NCI-H2081 treated with DMSO at 0.1 percent for 48 hours (cell line): ENCODE measurements around the gene CTDSP2.
"Not testable (repeated sequence)": the region's sequence is repeated elsewhere in the genome, so short reads cannot be mapped to it uniquely, and the experiment has no call there.

Experiments used
- DNase-seq: peaks from one replicate; lab custom pipeline; 2025; lab: John Stamatoyannopoulos, UW

CTDSP2 gene

DNA sequence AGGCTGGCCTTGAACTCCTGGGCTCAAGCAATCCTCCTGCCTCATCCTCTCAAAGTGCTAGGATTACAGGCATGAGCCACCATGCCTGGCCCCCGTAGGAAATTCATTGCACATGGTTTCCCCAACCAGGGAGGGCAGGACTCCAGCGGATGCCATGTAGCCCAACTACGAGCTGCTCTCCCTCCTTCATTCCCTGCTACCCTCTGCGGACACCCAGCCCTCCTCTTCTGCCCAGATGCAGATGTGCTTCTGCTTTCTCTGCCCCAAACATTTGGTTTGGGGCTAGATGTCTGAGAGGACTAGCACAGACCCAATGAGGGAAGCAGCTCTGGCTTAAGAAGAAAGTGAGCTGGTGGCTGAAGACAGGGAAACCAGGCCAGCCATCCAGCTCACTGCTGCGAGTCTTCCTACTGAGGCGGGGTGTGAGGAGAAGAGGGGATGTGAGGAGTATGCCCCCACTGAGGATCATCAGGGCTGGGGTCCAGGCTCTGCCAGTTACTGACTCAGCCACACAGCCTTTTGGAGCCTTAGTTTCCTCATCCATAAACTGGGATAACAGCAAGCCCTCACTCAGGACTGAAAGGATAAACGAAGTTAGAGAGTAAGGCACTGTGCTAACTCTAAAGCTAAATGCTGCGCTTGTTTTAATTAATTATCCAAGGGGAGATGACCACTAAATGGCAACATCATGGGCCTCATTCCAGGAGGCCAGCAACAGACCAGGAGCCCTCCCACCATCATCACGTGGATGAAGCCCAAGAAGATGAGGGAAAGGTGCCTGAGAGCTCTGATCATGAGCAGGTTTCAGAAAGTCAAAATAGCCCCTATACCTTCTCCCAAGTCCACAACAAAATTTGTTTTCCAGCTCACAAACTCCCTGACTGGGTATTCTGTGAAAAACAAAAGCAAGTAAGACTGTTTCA is 10.9 kb downstream of the CTDSP2 start:
- no peak for DNase-seq

DNA sequence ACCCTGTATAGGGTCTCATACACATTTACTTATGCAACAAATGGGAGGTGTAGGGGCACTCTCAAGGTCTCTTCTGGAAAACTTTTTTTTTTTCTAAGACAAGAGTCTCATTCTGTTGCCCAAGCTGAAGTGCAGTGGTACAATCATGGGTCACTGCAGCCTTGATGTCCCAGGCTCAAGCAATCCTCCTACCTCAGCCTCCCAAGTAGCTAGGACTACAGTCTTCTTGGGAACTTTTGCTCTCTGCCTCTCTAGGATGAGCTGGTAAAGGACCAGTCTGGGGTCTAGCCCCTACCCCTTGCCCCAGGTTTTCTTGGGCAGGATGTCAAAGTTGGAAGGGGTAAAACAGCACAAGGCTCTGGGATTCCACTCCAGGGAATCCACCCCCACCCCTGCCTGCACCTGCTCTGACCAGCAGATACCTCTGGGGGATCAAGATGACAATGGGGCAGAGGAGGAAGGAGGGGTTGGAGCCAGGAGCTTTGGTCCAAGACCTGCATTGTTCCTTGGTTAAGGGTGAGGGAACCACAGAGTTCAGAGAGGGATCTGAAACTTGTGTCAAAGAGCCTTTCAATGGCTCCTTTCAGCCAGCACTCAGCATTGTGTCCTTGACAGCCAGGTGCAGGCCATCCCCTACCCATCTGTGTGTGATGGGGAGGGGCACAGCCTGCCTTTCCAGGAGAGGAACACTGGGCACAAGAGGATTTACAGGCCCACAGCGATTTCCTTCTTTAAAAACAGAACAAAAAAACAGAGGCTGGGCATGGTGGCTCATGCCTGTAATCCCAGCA is 12.2 kb downstream of the CTDSP2 start:
- no peak for DNase-seq

DNA sequence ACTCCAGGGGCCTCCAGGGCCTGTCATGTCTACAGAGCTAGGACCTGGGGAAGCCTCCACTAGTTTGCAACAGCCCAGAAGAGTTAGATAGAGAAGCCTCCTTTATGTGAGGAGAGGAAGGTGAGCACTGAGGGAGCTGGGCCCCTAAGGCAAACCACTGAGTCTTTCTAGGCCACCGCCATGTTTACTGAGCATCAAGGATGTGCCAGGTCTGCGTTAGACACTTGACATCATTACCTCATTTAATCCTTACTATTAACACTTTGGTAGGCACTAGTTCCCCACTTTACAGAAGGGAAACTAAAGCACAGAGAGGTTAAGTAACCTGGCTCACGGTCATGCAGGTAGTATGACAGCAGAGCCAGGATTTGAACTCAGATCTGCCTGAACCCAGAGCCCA is 12.9 kb downstream of the CTDSP2 start:
- DNase-seq = no peak

DNA sequence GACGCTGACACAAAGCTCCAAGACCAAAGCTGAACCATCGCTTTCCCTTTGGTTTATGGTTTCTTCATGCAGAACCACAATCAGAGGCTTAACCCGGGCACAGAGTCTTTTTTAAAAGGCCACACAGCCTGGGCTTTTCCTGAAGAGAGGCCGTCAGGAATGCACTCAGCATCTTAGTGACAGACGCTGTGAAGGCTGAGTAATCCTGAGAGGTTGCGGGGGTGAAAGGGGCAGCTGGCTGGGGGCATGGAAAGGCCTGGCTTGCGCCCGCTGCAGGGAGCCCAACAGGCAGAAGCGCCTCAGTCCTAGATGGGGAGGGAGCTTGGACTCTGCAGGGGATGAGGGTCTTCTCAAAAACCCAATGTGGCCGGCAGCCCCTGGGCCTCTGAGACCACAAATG is 13.6 kb downstream of the CTDSP2 start:
- DNase-seq = no peak

DNA sequence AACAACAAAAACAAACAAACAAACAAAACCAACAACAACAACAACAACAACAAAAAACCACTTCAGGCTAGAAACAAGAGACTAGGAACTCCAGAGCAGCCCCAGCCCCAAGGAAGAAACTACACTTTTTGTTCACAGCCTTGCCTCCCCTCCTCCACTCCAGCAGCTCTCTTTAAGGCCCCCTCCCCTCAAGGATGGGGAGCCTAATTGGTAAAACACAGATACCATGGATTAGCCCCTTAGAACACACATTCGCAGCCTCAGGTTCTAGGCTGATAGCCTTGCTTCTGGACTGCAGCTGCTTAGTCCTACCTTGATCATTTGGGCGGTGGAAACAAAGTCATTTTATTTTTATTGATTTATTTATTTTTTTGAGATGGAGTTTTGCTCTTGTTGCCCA is 16.1 kb downstream of the CTDSP2 start:
- no peak for DNase-seq

DNA sequence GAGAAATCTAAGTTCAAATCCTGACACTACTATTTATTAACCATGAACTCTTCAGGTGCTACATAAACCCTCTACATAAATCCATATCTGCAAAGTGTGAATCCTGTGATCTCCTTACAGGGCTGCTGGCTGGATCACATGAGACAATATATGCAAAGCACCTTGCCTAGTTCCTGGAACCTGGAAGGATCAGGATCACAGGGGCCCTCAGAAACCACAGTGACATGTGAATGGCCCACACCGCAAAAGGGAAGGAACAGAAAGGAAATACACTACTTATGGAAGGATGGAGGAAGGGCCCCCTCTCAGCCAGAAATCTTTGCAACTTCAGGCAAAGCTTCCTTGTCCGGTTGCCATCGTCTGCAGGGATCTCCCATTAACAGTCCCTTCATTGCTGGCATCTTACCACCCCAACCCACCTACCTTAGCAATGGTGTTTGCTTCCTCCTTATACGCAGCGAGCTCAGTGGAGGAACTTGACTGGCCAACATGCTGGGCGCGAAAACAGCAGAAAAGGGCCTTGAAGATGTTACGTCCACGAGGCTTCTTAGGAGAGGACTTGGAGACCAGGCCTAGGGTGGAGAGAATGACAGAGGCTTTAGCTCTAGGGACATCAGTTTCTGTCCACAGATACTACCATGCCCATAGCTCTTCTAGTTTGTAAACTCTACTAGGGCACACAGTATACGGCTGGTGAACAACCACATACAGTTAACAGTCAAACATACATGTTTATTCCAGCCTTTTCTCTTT is 17.3 kb downstream of the CTDSP2 start:
- no peak for DNase-seq

DNA sequence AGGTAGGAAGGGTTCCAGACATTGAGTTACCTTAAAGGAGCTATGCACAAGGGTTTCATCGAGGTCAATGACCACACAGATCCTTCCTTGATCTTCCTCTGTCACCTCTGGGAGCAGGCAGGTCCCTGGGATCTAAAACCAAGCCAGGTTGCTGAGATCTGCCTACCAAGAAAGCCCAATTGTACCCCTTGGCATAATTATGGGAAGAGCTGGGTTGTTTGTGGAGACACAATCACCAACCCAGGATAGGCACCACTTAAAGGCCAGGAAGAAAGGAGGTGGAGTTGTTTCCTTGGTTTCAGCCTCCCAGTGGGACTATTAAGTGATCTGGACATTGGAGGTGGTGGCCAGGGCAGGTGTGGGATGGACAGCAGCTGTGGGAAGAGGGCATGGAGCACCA is 19.6 kb downstream of the CTDSP2 start:
- no peak for DNase-seq

DNA sequence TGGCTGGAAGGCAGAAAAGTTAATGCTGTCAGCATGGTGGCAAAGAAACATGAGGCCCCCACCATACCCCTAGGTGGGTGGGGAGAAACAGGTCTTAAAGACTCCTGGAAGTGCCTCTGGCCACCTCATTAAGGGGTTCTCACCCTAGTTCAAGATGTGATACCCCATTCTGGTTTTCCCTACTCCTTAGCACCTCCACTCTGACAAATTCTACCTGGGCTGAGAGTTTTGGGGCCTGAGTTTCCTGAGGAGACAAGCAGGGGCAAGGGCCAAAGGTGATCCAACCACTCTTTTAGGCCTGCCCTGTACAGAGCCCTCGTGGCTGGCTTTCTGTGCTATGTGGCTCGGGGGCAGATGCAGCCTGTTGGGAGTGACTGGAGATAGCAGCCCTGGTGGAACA is 20.1 kb downstream of the CTDSP2 start:
- no peak for DNase-seq

DNA sequence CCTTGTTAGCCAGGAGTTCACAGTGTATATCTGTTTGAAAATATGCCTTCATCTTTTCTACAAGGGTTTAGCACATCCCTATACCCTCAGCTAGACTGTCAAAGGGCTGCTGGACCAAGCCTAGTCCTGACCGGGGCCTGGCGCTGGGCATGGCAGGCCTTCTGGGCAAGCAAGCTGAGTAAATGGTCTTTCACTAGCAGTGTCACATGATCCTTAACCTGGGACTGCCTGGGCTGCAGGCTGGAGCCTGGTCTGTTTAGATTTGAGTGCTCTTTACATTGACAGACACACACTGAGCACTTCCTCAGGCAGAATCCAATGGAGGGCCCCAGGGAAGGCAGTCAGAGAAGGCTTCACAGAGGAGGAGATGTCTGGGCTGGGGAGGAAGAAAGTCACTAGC is 21.1 kb downstream of the CTDSP2 start:
- no peak for DNase-seq

DNA sequence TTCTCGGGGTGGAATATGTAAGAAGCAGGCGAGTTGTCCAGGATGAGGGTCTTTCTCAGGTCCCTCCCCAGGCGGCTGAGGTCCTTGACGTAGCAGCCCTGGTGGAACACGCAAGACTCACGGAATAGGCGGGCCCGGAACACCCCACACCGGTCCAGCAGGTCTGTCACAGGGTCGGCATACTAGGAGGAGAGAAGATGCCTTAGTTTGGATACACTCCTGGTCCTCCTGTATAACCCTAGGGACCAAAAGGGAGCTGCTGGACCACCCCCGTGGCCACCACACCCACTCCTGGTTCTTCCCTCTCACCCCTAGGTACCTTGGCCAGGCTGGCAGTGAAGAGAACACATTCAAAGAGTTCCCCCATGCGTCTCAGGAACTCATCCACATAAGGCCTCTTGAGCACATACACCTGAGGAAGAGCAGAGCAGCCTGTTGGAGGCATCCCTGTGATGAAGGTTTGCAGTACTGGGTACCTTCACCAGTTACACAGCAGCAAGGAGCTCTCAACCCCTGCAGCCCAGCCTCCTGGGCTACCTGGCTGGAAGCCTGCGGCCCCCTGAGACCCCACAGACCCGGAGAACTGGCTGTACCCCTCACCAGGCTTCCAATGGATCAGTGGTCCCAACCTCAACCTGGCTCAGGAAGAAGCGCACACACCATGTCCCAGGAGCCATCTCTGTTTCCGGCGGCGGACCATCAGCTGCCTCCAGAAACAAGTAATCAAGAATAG is 22.5 kb downstream of the CTDSP2 start:
- no peak for DNase-seq

DNA sequence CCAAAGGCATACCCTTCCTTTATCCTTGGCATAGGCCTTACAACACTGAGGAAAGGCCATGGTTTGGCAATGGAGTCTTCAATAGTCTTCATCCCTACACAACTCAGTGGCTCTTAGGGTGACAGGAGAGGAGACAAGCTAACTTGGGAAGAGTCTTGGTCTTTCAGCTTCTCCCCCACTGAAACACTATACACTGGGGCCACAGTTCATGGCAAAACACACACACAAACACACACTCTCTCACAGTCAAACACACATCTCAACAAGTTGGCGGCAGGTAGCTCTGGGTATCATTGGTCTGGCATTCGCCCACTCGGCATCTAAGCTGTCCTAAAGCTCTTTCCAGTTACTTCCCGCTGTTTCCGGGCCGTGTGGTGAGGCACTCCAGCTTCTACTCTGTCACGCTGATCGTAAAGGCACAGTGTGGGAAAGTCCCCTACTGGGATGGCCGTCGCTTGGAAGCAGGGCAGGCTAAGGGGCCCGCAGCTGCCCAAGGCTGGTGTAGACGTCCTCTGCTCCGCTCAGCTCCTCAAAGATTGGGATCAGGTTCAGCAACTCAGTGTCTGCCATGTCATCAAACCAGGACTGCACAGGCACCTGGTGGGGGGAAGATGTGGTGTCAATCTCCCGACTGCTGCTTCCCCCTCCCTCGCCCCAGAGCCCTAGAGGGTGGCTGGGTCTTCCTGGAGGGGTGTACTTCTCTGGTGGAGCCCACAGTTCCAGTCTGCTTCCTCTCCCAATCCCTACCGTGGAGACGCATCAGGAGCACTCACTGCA is 23.2 kb downstream of the CTDSP2 start:
- DNase-seq = no peak

DNA sequence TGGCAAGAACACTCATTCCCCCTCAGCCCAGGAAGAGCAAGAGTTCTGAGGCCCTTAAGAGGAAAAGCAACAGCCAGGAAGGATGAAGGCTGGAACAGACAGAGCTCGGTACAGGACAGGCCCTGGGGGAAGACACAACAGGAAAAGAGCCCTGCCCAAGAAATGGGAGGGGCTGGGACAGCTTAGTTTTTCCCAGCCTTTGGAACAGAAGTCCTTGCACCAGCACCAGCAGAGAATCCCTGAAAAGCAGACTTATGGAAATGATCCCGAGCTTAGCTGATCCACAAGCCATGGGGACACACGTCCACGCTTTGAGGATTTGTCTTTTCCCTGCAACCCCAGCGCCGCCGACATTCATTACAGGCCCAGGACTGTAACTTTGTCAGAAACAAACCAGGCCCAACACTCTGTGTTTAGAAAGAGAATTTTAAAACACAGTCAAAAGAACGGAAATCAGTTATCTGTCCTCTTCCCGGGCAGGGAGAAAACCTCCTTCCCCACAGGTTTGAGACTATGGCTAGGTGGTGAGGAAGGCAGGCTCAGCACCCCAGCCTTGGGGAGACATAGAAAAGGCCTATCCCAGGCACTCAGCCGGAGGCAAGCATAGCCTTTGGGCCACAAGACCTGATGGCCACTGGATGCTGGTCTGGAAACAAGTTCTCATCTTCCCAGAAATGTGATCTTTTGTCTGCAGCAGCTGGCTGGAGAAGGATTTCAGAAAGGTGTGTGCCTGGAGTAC is 24.0 kb downstream of the CTDSP2 start:
- no peak for DNase-seq

DNA sequence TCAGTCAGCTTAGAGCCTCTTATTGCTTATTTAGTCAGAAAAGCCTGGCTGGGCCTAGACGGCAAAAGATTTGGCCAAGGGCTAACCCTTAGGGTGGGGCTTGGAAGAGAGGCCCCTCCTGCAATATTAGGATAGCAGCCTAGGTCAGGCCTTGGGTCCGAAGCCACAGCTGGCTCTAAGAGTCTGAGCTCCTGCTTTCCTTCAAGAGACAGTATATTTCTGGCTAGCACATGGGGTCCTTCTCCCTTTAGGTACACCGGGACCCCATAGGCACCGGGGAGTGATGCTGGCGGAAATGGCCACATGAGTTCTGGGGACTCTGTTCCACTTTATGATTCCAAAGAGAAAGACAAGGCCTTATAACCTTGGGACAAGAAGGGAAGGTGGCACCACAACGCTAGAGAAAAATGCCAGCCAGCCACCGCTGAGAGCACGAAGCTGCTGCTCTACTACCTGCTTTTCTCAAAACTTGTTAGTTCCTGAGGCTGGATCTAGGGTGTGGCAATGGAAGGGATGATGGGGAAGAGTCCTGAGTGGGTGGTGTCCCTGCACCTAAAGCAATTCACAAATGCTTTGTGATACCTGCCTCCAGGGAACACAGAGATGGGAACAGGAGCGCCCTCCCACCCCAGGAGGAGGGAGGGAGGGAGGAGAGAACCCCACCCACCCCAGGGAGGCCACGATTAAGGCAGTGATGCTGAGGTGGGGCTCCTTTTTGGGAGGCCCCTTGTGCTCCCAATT is 24.9 kb downstream of the CTDSP2 start:
- DNase-seq = no peak

DNA sequence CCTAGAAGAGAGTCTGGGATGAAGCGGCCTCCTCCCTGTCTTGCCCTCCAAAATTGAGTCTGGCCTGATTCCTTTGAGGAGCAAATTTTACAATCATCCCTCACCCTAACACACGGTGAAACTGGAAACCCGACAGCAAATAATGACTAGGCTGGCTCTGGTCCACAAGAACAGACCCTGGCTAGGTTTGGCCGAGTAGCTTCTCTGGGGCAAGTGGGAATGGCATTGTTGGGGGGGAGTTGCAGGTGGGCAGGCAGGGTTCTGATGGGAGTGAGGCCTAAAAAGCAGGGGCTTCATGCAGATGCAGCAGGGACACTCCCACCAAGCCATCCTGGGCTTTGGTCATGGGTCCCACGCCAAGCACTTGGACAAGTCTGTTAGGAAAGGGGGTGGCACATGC is 25.5 kb downstream of the CTDSP2 start:
- DNase-seq = not testable (repeated sequence)

DNA sequence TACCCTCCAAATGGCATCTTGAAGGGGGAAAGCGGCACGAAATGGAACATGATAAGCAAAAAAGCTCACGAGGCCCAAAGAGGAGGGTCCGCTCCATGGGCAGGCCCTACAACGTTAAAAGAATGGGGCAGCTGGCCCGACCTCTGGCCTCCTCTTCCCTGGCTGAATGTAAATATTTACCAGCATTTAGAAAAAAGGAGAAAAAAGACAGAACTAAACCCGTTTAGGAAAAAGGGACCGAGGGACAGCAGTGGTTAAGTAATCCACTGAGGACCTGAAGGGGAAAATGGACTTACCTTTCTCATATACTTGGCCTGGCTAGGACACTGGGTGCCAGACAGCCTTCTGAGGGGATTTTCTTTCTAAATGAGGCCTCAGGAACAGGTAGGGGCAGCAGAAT is 26.4 kb downstream of the CTDSP2 start:
- not testable (repeated sequence) for DNase-seq

DNA sequence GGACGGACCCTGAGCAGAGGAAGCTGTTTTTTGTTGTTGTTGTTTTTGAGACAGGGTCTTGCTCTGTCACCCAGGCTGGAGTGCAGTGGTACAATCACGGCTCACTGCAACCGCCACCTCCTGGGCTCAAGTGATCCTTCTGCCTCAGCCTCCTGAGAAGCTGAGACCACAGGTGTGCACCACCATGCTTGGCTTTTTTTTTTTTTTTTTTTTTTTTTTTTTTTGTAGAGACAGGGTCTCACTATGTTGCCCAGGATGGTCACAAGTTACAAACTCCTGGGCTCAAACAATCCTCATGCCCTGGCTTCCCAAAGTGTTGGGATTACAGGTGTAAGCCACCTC is 28.6 kb downstream of the CTDSP2 start:
- not testable (repeated sequence) for DNase-seq

DNA sequence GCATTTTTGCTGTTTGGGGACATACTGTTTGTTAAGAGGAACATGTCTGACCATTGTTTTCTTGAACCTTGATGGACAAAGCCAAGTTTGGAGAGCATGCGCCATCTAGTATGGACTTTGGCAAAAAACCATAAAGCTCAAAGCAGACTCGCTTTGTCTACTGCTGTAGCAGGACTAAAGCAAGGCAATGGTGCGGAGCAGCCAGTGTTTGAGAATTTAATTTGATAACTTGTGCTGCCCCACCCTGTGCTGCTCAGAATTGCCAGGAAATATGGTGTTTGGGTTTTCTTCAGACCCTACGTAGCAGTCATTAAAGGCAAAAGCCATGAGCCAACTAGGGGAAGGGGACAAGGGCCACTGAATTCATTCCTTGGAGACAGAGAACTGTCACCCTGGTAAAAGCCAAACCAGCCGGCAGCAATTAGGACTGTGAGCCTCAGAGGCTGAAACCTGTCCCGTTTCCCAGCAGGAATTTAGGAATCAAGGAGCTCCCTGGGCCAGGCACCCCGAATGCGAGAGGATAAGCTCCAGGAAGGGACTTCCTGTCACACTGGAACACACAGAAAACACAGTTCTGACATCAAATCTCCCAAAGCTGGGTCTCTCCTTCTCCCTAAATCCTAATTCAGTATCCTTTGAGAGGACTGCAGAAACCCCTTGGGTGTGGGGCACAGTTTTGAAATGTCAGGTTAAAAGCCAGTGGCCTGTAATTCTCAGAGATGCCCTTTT is 29.1 kb downstream of the CTDSP2 start:
- no peak for DNase-seq

DNA sequence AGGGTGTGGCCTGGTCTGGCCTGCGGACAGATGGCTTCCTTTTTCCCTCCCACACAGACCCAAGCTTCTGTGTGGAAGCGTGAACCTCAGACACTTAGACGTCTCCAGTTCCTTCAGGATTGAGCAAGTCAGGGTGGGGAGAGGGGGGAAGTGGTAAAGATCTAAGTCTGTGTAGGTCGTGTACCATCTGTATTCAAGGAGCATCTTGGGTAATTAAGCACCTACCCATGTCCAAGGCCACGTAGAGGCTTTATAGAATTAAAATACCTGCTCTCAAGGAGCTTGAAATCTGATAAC is 29.7 kb downstream of the CTDSP2 start:
- no peak for DNase-seq
